ENCODE results near the gene SDR39U1.

GRCh38 chr14:24473211-24473610, 30.6 kb upstream of the SDR39U1 start:
- TF ChIP-seq CTCF (IDR thresholded peaks at IDR 0.05) (no peak), POLR2A (IDR thresholded peaks at IDR 0.05) (no peak)

All from uterus (tissue), 2 donors.